C4-2B (cell line): Measurements from ENCODE around the gene EMC9.

Source experiments
- H3K27ac ChIP-seq: fragments of 450-650 bp; 2 replicates; pipeline ENCODE4 v1.5.1; 2017
- CTCF ChIP-seq: fragments of 450-650 bp; conservative IDR thresholded peaks from 2 replicates; pipeline ENCODE4 v1.5.1; 2017; ENCODE audit warnings: mild to moderate bottlenecking
- ZFX ChIP-seq: fragments of 450-650 bp; IDR thresholded peaks from 2 replicates; pipeline ENCODE4 v1.6.1; 2017

The EMC9 gene

GRCh38 chr14:24093901-24094840 lies 47.2 kb downstream of the EMC9 start, which contains the start of gene PCK2:
Gene PCK2 (plus strand): TSS chr14:24094311. CDS start chr14:24094406, 95 bp downstream.
- TF ChIP-seq CTCF (no peak), ZFX (0 out of 2 replicates have a peak, but pooled peaks have one; percentile 21)
- H3K27ac ChIP-seq: peak within 1 kb of the TSS; percentile 98

GRCh38 chr14:24093207-24093900 lies 48.0 kb downstream of the EMC9 start:
- peak overlapping the region; percentile 98 for H3K27ac ChIP-seq
- no peak for TF ChIP-seq ZFX
- TF ChIP-seq CTCF: no peak

GRCh38 chr14:24092505-24093206 lies 48.7 kb downstream of the EMC9 start:
- H3K27ac ChIP-seq: peak overlapping the region; percentile 98
- TF ChIP-seq CTCF (no peak), ZFX (no peak)

GRCh38 chr14:24092110-24092504 lies 49.3 kb downstream of the EMC9 start:
- TF ChIP-seq ZFX: no peak
- no peak for TF ChIP-seq CTCF
- peak overlapping the region; percentile 98 for H3K27ac ChIP-seq

- no peak overlapping the region for H3K27ac ChIP-seq
- TF ChIP-seq ZFX: no peak
- TF ChIP-seq CTCF: no peak
These were observed 51.5 kb downstream of the EMC9 start for GRCh38 chr14:24089890-24090289.
